ENCODE data around the gene RIC8B.
A peak's percentile ranks its signal among the peaks of the same experiment; 100 is the strongest.

RIC8B gene

GRCh38 chr12:106764738-106765137 is 9.7 kb upstream of the RIC8B start:
- H3K36me3 ChIP-seq (ENCODE audit: control insufficient read depth, insufficient read depth, low read length) = no peaks in the 10 kb centered on the region
- H3K4me1 ChIP-seq = peaks cover 48% of the 10 kb centered on the region
- no peaks in the 10 kb centered on the region for H3K79me2 ChIP-seq
- peak overlapping the region; percentile 61 for H3K27ac ChIP-seq
- no peak overlapping the region for H3K4me2 ChIP-seq (ENCODE audit: low read length)
- no peak overlapping the region for H3K9ac ChIP-seq
- peak overlapping the region; percentile 67 for H2AFZ ChIP-seq
- no peak overlapping the region for H3K4me3 ChIP-seq (ENCODE audit: low read depth, low read length)
- H3K9me3 ChIP-seq (ENCODE audit: control insufficient read depth, low read length) = no peaks in the 10 kb centered on the region
- no peaks in the 10 kb centered on the region for H3K27me3 ChIP-seq (ENCODE audit: control insufficient read depth, insufficient read depth, low read length)
- peak; percentile 33 for TF ChIP-seq CTCF (IDR thresholded peaks at IDR 0.05)

GRCh38 chr12:106766393-106766826 is 8.1 kb upstream of the RIC8B start:
- Histone ChIP-seq H3K4me3 (ENCODE audit: low read depth, low read length) (no peak overlapping the region), H3K27me3 (ENCODE audit: control insufficient read depth, insufficient read depth, low read length) (no peaks in the 10 kb centered on the region), H3K27ac (peak overlapping the region; percentile 84), H3K4me1 (peaks cover 38% of the 10 kb centered on the region), H3K9ac (no peak overlapping the region), H3K9me3 (ENCODE audit: control insufficient read depth, low read length) (no peaks in the 10 kb centered on the region), H2AFZ (peak overlapping the region; percentile 92), H3K79me2 (no peaks in the 10 kb centered on the region), H3K36me3 (ENCODE audit: control insufficient read depth, insufficient read depth, low read length) (no peaks in the 10 kb centered on the region), H3K4me2 (ENCODE audit: low read length) (no peak overlapping the region)
- no peak for TF ChIP-seq CTCF (IDR thresholded peaks at IDR 0.05)

- H2AFZ ChIP-seq = peak overlapping the region; percentile 92
- no peak overlapping the region for H3K4me3 ChIP-seq (ENCODE audit: low read depth, low read length)
- H3K27ac ChIP-seq = peak overlapping the region; percentile 84
- peaks cover 33% of the 10 kb centered on the region for H3K4me1 ChIP-seq
- no peaks in the 10 kb centered on the region for H3K9me3 ChIP-seq (ENCODE audit: control insufficient read depth, low read length)
- H3K9ac ChIP-seq = no peak overlapping the region
- H3K36me3 ChIP-seq (ENCODE audit: control insufficient read depth, insufficient read depth, low read length) = no peaks in the 10 kb centered on the region
- H3K27me3 ChIP-seq (ENCODE audit: control insufficient read depth, insufficient read depth, low read length) = no peaks in the 10 kb centered on the region
- no peak overlapping the region for H3K4me2 ChIP-seq (ENCODE audit: low read length)
- H3K79me2 ChIP-seq = no peaks in the 10 kb centered on the region
- TF ChIP-seq CTCF (IDR thresholded peaks at IDR 0.05) = no peak
Measured at GRCh38 chr12:106767206-106767605, 7.3 kb upstream of the RIC8B start.

GRCh38 chr12:106767954-106768822 is 6.3 kb upstream of the RIC8B start:
- Histone ChIP-seq H3K27ac (peak overlapping the region; percentile 84), H3K79me2 (no peaks in the 10 kb centered on the region), H3K27me3 (ENCODE audit: control insufficient read depth, insufficient read depth, low read length) (no peaks in the 10 kb centered on the region), H3K4me1 (peaks cover 30% of the 10 kb centered on the region), H3K9me3 (ENCODE audit: control insufficient read depth, low read length) (no peaks in the 10 kb centered on the region), H3K4me3 (ENCODE audit: low read depth, low read length) (no peak overlapping the region), H3K4me2 (ENCODE audit: low read length) (no peak overlapping the region), H3K9ac (no peak overlapping the region), H2AFZ (peak overlapping the region; percentile 92), H3K36me3 (ENCODE audit: control insufficient read depth, insufficient read depth, low read length) (no peaks in the 10 kb centered on the region)
- TF ChIP-seq CTCF (IDR thresholded peaks at IDR 0.05) = no peak

- Histone ChIP-seq H3K27me3 (ENCODE audit: control insufficient read depth, insufficient read depth, low read length) (no peaks in the 10 kb centered on the region), H3K36me3 (ENCODE audit: control insufficient read depth, insufficient read depth, low read length) (no peaks in the 10 kb centered on the region), H3K9me3 (ENCODE audit: control insufficient read depth, low read length) (no peaks in the 10 kb centered on the region), H2AFZ (no peak overlapping the region), H3K4me2 (ENCODE audit: low read length) (no peak overlapping the region), H3K79me2 (no peaks in the 10 kb centered on the region), H3K9ac (no peak overlapping the region), H3K4me1 (peaks cover 30% of the 10 kb centered on the region), H3K27ac (no peak overlapping the region), H3K4me3 (ENCODE audit: low read depth, low read length) (no peak overlapping the region)
- TF ChIP-seq CTCF (IDR thresholded peaks at IDR 0.05) = no peak
Measured at GRCh38 chr12:106769078-106769477, 5.4 kb upstream of the RIC8B start.

Data from parathyroid adenoma (tissue), 2 donors.